Pons (tissue), 1 donor: ENCODE data around the gene STOML2.
A peak's percentile ranks its signal among the peaks of the same experiment; 100 is the strongest.

Source experiments
- DNase-seq: peaks from one replicate; pipeline ENCODE4 v3.0.0-alpha.2; 2016; ENCODE audit warnings: low spot score

STOML2 gene

DNA sequence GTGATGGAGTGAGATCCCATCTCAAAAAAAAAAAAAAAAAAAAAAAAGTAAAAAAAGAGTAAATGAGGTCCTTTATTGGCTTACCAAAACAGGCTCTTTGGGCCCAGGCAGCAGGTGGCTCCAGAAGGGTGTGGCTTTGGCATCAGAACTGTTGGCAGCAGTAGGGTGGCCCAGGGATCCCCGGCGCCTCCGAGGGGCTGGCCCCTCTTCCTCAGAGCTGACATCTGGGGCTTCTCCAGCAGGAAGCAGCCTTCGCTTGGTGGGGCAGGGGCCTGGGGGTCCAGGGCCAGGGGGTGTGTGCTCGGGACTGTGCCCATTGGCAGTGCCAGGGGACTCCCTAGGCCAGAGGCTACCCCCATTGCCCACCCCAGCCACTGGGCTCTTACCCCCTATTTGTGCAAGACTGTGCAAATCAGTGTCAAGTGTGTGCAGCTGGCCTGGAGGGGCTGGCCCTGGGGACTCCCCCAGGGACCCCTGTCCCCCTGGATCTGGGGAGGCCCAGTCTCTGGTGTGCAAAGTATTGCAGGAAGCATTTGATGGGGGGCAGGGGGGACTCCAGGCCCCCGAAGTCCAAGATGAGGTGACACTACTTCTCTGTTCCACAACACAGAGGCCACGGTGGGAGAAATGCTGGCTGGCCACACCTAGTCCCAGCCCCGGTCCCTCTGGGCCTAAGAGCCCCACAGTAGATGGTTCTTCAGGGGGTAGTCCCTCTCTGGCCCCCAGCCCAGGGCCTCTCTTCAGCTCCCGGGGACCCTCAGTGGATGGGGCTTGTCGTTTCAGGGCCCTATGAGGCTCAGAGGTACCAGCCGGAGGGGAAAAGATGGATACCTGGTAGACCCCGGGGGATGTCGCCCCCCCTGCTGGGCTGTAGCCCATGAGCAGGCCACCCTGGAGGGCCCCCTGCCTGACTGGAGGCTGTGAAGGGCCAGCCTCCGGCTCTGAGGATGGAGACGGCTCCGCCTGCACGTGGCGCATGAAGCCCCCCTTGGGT, 4.7 kb upstream of the STOML2 start:
- DNase-seq, result no peak

DNA sequence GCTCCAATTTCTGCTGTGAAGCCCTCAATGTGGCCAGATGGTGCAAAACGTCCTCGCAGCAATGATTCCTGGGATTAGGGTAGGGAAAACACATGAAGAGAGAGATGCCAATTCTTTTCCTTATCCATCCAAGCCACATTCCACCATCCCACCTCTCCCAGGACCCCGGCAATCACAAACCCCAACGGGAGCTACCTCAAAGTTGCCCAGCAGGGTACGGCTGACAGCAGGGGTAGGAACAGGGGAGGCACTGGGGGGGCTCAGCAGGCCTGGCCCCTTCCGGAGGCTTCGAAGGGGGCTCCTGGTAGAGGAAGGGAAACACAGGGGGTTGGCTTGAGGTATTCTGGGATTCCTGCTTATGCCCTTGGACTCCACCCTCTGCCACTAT, 3.4 kb upstream of the STOML2 start:
- DNase-seq, result no peak

GRCh38 chr9:35105571-35106342, 2.8 kb upstream of the STOML2 start:
- no peak for DNase-seq

- no peak for DNase-seq
Observed at GRCh38 chr9:35105126-35105525, 2.2 kb upstream of the STOML2 start.

DNA sequence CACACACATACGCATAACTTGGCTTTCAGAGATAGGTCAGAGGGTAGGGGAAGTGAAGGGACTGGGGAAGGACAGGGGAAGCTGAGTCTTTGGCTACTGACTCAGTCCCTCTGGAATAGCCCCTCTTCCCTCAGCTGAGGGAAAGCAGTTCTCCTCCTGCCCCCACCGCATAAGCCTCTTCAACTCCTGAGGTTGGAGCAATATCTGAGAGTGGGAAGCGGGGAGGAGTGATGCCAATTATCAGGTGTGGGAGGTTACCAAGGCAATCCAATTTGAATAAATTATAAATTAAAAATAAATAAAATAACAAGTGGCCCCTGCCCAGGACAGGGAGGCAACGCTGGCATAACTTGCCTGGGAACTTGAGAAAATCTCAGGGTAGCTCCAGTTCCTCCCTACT, 1.7 kb upstream of the STOML2 start:
- DNase-seq, result no peak

DNA sequence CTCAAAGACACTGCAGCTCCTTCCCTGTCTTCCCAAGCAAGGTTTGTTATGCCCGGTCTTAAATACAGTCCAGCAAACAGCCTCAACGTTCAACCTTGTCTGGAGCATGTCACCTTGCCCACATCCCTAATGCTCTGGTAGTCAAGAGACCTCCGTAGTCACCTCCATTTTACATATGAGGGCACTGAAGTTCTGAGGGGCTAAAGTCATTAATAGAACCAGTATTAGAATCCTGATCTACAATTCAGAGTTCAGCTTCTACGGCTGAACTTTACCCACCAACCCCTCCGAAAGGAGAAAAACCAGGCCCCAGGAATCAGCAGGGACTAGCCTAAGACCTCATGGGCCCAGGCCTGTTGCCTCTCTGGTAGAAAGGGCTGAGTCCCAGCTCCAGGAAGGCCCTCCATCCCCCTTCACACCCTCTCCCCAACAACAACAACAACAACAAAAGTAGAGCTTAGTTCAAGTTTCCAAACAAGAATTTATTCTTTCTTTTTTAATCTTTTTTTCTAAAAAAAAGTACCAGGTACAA, 795 bp upstream of the STOML2 start:
- no peak for DNase-seq

DNA sequence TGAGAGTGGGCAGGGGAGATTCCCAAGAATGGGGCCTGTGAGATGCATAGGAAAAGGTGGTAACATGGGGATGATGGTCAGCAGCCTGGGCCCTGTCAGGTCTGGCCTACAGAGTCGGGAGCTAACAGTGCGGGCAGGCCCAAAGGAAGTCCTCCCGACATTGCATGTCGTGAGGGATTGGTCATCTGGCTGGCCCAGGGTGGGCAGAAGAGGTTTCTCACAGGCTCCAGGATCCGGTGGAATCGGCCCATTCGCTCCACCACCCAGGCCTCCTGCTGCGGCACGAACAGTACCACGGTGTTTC, 514 bp downstream of the STOML2 start:
- no peak for DNase-seq

- no peak for DNase-seq
Observed at GRCh38 chr9:35097573-35097972, 5.4 kb downstream of the STOML2 start.

- peak; percentile 69 for DNase-seq
Observed at GRCh38 chr9:35096035-35096849, 6.7 kb downstream of the STOML2 start, which contains the start of gene PIGO. Gene PIGO, minus strand, starts transcription at chr9:35096591. Its CDS starts 1,026 bp downstream, at chr9:35095565.

DNA sequence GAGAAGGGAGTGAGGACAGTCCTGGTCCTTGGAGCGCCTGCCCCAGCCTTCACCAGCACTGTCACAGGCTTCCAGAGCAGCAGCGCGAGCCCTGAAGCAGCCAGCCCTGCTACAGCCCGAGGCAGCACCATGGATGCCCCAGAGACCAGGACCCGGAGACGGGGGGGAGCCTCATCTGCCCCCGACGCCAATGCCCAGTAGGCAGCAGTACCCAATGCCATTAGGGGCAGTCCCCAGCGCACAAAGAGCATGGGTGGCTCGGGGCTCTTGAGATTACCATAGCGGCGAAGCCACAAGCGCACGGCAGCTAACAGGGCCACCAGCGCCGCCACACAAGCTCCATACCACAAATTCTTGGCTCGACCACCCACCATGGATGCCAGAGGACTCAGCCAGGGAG, 11.4 kb downstream of the STOML2 start:
- no peak for DNase-seq

- DNase-seq, result no peak
Observed at GRCh38 chr9:35089434-35089833, 13.5 kb downstream of the STOML2 start.

- no peak for DNase-seq
Observed at GRCh38 chr9:35085078-35085477, 17.9 kb downstream of the STOML2 start.

- DNase-seq, result peak; percentile 87
Observed at GRCh38 chr9:35079426-35080341, 23.2 kb downstream of the STOML2 start, which contains the start of gene FANCG. Gene FANCG, minus strand, starts transcription at chr9:35079942. Its CDS starts 418 bp downstream, at chr9:35079524.

- DNase-seq, result no peak
Observed at GRCh38 chr9:35079041-35079425, 23.9 kb downstream of the STOML2 start.

DNA sequence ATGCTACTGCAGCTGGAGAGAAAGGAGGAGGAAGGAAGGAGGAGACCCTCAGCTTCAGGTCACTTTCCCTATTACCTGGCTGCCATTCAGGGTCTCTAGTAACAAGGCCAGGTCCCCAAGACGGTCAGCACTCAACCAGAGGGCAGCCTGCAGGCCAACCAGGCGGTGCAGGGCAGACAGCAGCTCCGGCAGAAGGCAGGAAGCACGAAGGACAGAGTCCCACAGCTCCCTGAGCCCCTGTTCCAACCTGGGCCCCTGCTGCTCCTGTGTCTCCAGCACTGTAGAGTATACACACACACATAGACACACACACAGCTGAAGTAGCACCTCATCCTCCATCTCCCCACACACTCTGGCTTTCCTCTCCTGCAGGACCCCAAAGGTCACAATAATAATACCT, 24.9 kb downstream of the STOML2 start:
- DNase-seq, result no peak

DNA sequence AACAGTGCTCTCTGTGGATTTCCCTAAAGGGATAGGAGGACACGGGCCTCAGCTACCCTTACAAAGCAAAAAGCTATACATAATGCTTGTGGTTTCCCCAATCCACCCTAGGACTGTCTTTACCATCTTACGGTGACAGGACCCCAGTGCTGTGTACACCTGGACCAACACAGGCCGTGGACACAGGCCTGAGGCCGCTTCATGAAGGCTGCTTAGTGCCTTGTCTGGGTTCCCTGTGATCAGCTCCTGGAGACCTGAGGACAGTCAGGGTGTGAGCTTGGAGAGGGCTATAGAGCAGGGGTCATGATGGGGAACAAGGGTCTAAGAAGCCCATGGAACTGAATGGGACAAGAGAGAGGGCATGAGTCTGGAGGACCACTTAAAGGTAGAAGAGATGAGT, 26.1 kb downstream of the STOML2 start:
- no peak for DNase-seq

- no peak for DNase-seq
Observed at GRCh38 chr9:35075358-35075757, 27.6 kb downstream of the STOML2 start.

DNA sequence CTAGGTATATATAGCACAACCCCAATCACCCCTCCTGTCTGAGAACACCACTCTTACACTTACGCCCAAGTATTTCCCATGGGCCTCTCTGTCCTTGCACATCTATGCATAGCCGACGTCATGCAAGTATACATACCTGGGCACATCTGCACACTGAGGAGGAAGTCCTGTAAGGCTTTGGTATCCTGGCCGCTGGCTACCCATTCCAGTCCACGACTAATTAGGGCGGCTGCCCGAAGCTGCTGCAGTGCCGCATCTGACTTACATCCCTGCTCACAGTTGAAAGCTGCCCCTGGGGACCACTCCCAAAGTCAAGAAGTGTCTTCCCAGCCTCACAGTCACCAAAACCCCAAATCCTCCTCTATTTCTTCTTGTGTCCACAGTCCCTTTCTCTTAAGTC, 28.1 kb downstream of the STOML2 start:
- no peak for DNase-seq

DNA sequence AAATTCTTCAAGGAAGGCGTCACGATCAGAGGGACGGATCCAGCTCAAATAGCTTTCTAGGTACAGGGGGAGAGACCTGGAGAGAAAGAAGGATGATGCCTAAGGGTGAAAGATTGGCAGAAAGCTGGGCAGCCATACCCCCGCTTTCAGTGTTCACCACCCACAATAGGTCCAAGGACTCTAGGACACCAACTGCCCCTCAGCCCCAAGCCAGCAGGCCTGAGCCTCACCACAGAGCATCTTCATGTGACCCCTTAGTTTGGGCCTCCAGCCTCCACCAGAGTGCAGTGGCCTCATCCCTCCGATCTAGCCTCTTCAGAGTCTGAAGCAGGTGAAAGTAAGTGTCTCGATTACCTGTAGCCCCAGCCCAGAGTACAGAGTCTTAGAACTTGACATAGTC, 28.8 kb downstream of the STOML2 start:
- no peak for DNase-seq

- no peak for DNase-seq
Observed at GRCh38 chr9:35073279-35073612, 29.7 kb downstream of the STOML2 start.
